DND-41 (cell line): ENCODE data around the gene ZKSCAN5.
"Not testable (repeated sequence)": the region's sequence is repeated elsewhere in the genome, so short reads cannot be mapped to it uniquely, and the experiment has no call there.

Source experiments
- ATAC-seq: fragments of 200-7000 bp; cut with Tn5 transposase; 3 replicates; pipeline ENCODE4 v1.9.1; 2021; ENCODE audit warnings: low read depth; ENCODE audit not compliant: insufficient read depth
- DNase-seq: peaks from one replicate; pipeline ENCODE4 v3.0.0-alpha.2; 2020
- H2AFZ ChIP-seq: 2 replicates; pipeline ENCODE4 v1.6.0; 2012; ENCODE audit warnings: low read depth, low read length
- H3K27ac ChIP-seq: 2 replicates; pipeline ENCODE4 v1.5.1; 2012; ENCODE audit warnings: low read length, inconsistent platforms
- H3K27me3 ChIP-seq: fragments of 200-600 bp; sonication (generic); 2 replicates; pipeline ENCODE4 v1.6.0; 2012; ENCODE audit warnings: low read length, mild to moderate bottlenecking, inconsistent platforms; ENCODE audit not compliant: insufficient read depth, poor library complexity
- H3K36me3 ChIP-seq: 2 replicates; pipeline ENCODE4 v1.5.1; 2012; ENCODE audit warnings: low read length, inconsistent platforms; ENCODE audit not compliant: insufficient read depth
- H3K4me1 ChIP-seq: 2 replicates; pipeline ENCODE4 v1.5.1; 2012; ENCODE audit warnings: mild to moderate bottlenecking, low read length; ENCODE audit not compliant: insufficient read depth
- H3K4me2 ChIP-seq: 2 replicates; pipeline ENCODE4 v1.6.0; 2012; ENCODE audit warnings: mild to moderate bottlenecking, moderate library complexity, low read length, inconsistent platforms; ENCODE audit not compliant: insufficient read depth
- H3K4me3 ChIP-seq, 2 experiments: fragments of 200-600 bp in 1 of 2; shearing (Covaris generic) in 1 of 2; 2 replicates each; pipeline ENCODE4 v1.5.1; 2012 to 2016; ENCODE audit warnings: inconsistent platforms in 2 of 2, low read length in 2 of 2, mild to moderate bottlenecking in 2 of 2, low read depth in 1 of 2, moderate library complexity in 1 of 2
- H3K79me2 ChIP-seq: 2 replicates; pipeline ENCODE4 v1.6.0; 2012; ENCODE audit warnings: low read length, inconsistent platforms; ENCODE audit not compliant: insufficient read depth
- H3K9ac ChIP-seq: 2 replicates; pipeline ENCODE4 v1.6.0; 2012; ENCODE audit warnings: low read depth, mild to moderate bottlenecking, inconsistent platforms, low read length, moderate library complexity
- H3K9me3 ChIP-seq: 2 replicates; pipeline ENCODE4 v1.5.1; 2012; ENCODE audit warnings: low read length, moderate library complexity, mild to moderate bottlenecking, inconsistent platforms; ENCODE audit not compliant: insufficient read depth, severe bottlenecking
- H4K20me1 ChIP-seq: 2 replicates; pipeline ENCODE4 v1.6.0; 2012; ENCODE audit warnings: low read length; ENCODE audit not compliant: insufficient read depth
- CTCF ChIP-seq: IDR thresholded peaks from 2 replicates; pipeline ENCODE4 v1.5.1; 2012; ENCODE audit warnings: borderline replicate concordance, low read length, moderate library complexity, mild to moderate bottlenecking; ENCODE audit not compliant: poor library complexity, severe bottlenecking; ENCODE audit errors: extremely low read depth
- EZH2 ChIP-seq: IDR thresholded peaks from 3 replicates; pipeline ENCODE4 v1.6.1; 2012; ENCODE audit warnings: borderline replicate concordance, low read depth, mild to moderate bottlenecking, moderate library complexity, low read length, inconsistent platforms; ENCODE audit not compliant: severe bottlenecking

ZKSCAN5 gene

GRCh38 chr7:99499721-99500636, 4.5 kb upstream of the ZKSCAN5 start, which contains the start of gene ZNF394:
TSS of gene ZNF394 (minus strand) at chr7:99500281. CDS start at chr7:99500093, 188 bp downstream.
- ATAC-seq (peak; percentile 57), DNase-seq (peak; percentile 92)
- Histone ChIP-seq H3K27me3 (no peaks in the 10 kb centered on the region), H3K79me2 (peaks cover 68% of the 10 kb centered on the region), H3K9me3 (no peaks in the 10 kb centered on the region), H3K36me3 (peaks cover 35% of the 10 kb centered on the region), H3K4me2 (peak within 1 kb of the TSS; percentile 90), H2AFZ (peak within 1 kb of the TSS; percentile 91), H4K20me1 (peaks cover 29% of the 10 kb centered on the region), H3K9ac (peak within 1 kb of the TSS; percentile 79), H3K4me3 (peak within 1 kb of the TSS; percentile 91 to 96), H3K4me1 (peaks cover 42% of the 10 kb centered on the region), H3K27ac (peak within 1 kb of the TSS; percentile 91)
- TF ChIP-seq EZH2 (no peak), CTCF (peak; percentile 14)

GRCh38 chr7:99500637-99501009, 3.8 kb upstream of the ZKSCAN5 start:
- peak overlapping the region; percentile 91 for H2AFZ ChIP-seq
- H3K9ac ChIP-seq: peak overlapping the region; percentile 79
- H3K36me3 ChIP-seq: peaks cover 29% of the 10 kb centered on the region
- ATAC-seq (no peak), DNase-seq (no peak)
- H4K20me1 ChIP-seq: peaks cover 29% of the 10 kb centered on the region
- peaks cover 46% of the 10 kb centered on the region for H3K4me1 ChIP-seq
- H3K9me3 ChIP-seq: no peaks in the 10 kb centered on the region
- H3K27ac ChIP-seq: peak overlapping the region; percentile 91
- peak overlapping the region; percentile 91 to 96 for H3K4me3 ChIP-seq
- H3K4me2 ChIP-seq: peak overlapping the region; percentile 90
- H3K27me3 ChIP-seq: no peaks in the 10 kb centered on the region
- peaks cover 68% of the 10 kb centered on the region for H3K79me2 ChIP-seq
- TF ChIP-seq CTCF (no peak), EZH2 (no peak)

- Histone ChIP-seq H3K36me3 (peaks cover 23% of the 10 kb centered on the region), H3K4me1 (peaks cover 51% of the 10 kb centered on the region), H3K79me2 (peaks cover 69% of the 10 kb centered on the region), H3K9ac (peak overlapping the region; percentile 79; the same call in 1 of the 2 replicates), H3K4me2 (peak overlapping the region; percentile 90), H4K20me1 (peaks cover 27% of the 10 kb centered on the region), H3K4me3 (peak overlapping the region in 1 of 2 experiments; percentile 91; a peak in 2 of 4 replicates)
- not testable (repeated sequence) for H3K9me3 ChIP-seq, H3K27ac ChIP-seq, ATAC-seq, H3K27me3 ChIP-seq, H2AFZ ChIP-seq
- DNase-seq: peak; percentile 35
These were observed 3.2 kb upstream of the ZKSCAN5 start for GRCh38 chr7:99501236-99501635.

GRCh38 chr7:99504281-99504602, 220 bp upstream of the ZKSCAN5 start:
- H2AFZ ChIP-seq: peak overlapping the region; percentile 98
- TF ChIP-seq EZH2: no peak
- TF ChIP-seq CTCF: no peak
- ATAC-seq: peak; percentile 86
- no peaks in the 10 kb centered on the region for H3K9me3 ChIP-seq
- H3K27ac ChIP-seq: peak overlapping the region; percentile 95
- peaks cover 8% of the 10 kb centered on the region; the same call in 1 of the 2 replicates for H4K20me1 ChIP-seq
- peaks cover 59% of the 10 kb centered on the region for H3K79me2 ChIP-seq
- H3K36me3 ChIP-seq: peaks cover 4% of the 10 kb centered on the region; the same call in 1 of the 2 replicates
- H3K4me3 ChIP-seq: peak overlapping the region; percentile 49 to 86
- H3K9ac ChIP-seq: peak overlapping the region; percentile 77
- H3K4me1 ChIP-seq: peaks cover 46% of the 10 kb centered on the region
- no peaks in the 10 kb centered on the region for H3K27me3 ChIP-seq
- DNase-seq: peak; percentile 98
- H3K4me2 ChIP-seq: peak overlapping the region; percentile 91
